ENCODE measurements around the gene ZNF786.

The ZNF786 gene

GRCh38 chr7:149104214-149104613 is 13.7 kb upstream of the ZNF786 start:
- TF ChIP-seq, protein P1, sequence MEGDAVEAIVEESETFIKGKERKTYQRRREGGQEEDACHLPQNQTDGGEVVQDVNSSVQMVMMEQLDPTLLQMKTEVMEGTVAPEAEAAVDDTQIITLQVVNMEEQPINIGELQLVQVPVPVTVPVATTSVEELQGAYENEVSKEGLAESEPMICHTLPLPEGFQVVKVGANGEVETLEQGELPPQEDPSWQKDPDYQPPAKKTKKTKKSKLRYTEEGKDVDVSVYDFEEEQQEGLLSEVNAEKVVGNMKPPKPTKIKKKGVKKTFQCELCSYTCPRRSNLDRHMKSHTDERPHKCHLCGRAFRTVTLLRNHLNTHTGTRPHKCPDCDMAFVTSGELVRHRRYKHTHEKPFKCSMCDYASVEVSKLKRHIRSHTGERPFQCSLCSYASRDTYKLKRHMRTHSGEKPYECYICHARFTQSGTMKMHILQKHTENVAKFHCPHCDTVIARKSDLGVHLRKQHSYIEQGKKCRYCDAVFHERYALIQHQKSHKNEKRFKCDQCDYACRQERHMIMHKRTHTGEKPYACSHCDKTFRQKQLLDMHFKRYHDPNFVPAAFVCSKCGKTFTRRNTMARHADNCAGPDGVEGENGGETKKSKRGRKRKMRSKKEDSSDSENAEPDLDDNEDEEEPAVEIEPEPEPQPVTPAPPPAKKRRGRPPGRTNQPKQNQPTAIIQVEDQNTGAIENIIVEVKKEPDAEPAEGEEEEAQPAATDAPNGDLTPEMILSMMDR (IDR thresholded peaks at IDR 0.05; ENCODE audit: low read depth, low read length) = no peak
- no peaks in the 10 kb centered on the region for H3K9me3 ChIP-seq (ENCODE audit: severe bottlenecking)
- H3K27me3 ChIP-seq (ENCODE audit: insufficient read depth, low read depth, severe bottlenecking) = no peaks in the 10 kb centered on the region
- no peak overlapping the region for H3K27ac ChIP-seq
- H3K36me3 ChIP-seq = no peaks in the 10 kb centered on the region
- H3K4me3 ChIP-seq (ENCODE audit: low read depth, low read length) = no peak overlapping the region
- no peak for DNase-seq

DNA sequence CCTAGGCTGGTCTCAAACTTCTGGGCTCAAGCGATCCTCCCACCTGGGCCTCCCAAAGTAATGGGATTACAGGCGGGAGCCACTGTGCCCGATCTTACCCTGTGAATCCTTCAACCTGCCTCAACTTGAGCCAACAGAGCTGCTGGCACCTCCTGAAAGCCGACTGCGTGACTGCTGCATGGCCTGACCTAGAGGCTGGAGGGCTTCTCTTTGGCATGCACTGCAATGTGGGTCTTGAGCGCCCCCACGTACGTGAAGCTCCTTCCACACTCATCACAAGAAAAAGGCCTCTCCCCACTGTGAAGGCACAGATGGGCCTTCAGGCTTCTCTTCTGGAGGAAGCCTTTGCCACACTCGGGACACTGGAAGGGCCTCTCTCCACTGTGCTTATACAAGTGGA is 12.9 kb upstream of the ZNF786 start:
- H3K4me3 ChIP-seq (ENCODE audit: low read depth, low read length) = no peak overlapping the region
- TF ChIP-seq, protein P1 (IDR thresholded peaks at IDR 0.05; ENCODE audit: low read depth, low read length) = no peak
- no peaks in the 10 kb centered on the region for H3K9me3 ChIP-seq (ENCODE audit: severe bottlenecking)
- no peak for DNase-seq
- no peak overlapping the region for H3K27ac ChIP-seq
- H3K36me3 ChIP-seq = no peaks in the 10 kb centered on the region
- H3K27me3 ChIP-seq (ENCODE audit: insufficient read depth, low read depth, severe bottlenecking) = no peaks in the 10 kb centered on the region

DNA sequence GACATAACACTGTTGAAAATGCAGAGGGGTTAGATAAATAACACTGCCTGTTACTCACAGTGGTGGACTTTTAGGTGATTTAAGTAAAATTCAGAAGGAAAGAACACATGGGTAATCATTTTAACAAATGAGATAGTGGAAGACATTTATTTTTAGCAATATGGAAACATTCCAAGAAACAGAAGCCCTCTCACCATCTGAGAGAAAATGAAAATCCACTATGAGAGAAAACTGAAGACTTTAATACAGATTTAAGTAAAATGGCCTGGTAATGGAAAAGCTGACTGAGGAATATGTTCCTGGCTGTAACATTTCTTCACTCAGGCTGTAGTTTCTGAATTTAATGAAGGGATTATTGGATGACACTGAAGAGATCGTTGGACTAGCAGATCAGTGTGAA is 12.1 kb upstream of the ZNF786 start:
- no peaks in the 10 kb centered on the region for H3K27me3 ChIP-seq (ENCODE audit: insufficient read depth, low read depth, severe bottlenecking)
- TF ChIP-seq, protein P1 (IDR thresholded peaks at IDR 0.05; ENCODE audit: low read depth, low read length) = no peak
- DNase-seq = no peak
- H3K36me3 ChIP-seq = no peaks in the 10 kb centered on the region
- H3K27ac ChIP-seq = no peak overlapping the region
- no peak overlapping the region for H3K4me3 ChIP-seq (ENCODE audit: low read depth, low read length)
- H3K9me3 ChIP-seq (ENCODE audit: severe bottlenecking) = no peaks in the 10 kb centered on the region

DNA sequence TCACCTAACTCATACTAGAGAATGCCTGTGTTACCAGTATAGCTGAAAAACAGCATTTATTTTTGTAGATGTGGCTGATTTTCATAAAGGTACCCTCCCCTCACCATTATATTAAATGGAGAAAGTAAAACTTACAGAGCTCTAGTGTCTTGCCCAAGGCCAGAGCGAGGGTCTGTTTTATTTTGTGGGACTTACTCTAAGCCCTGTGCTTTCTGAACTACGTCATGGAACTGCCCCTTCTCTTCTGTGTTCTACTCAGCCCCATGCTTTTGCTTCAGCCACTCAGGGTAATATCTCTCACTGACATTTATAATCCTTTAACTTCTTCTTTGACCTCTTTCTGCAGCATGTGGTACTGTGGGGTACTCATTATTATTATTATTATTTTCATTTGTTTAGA is 10.3 kb upstream of the ZNF786 start:
- H3K9me3 ChIP-seq (ENCODE audit: severe bottlenecking) = no peaks in the 10 kb centered on the region
- no peak overlapping the region for H3K4me3 ChIP-seq (ENCODE audit: low read depth, low read length)
- no peak for DNase-seq
- H3K36me3 ChIP-seq = no peaks in the 10 kb centered on the region
- no peak overlapping the region for H3K27ac ChIP-seq
- TF ChIP-seq, protein P1 (IDR thresholded peaks at IDR 0.05; ENCODE audit: low read depth, low read length) = no peak
- H3K27me3 ChIP-seq (ENCODE audit: insufficient read depth, low read depth, severe bottlenecking) = no peaks in the 10 kb centered on the region

GRCh38 chr7:149099058-149099457 is 8.5 kb upstream of the ZNF786 start:
- no peak overlapping the region for H3K27ac ChIP-seq
- H3K9me3 ChIP-seq (ENCODE audit: severe bottlenecking) = no peaks in the 10 kb centered on the region
- H3K36me3 ChIP-seq = no peaks in the 10 kb centered on the region
- no peak for DNase-seq
- TF ChIP-seq, protein P1 (IDR thresholded peaks at IDR 0.05; ENCODE audit: low read depth, low read length) = no peak
- H3K4me3 ChIP-seq (ENCODE audit: low read depth, low read length) = no peak overlapping the region
- H3K27me3 ChIP-seq (ENCODE audit: insufficient read depth, low read depth, severe bottlenecking) = no peaks in the 10 kb centered on the region

GRCh38 chr7:149097088-149097487 is 6.6 kb upstream of the ZNF786 start:
- TF ChIP-seq, protein P1 (IDR thresholded peaks at IDR 0.05; ENCODE audit: low read depth, low read length) = no peak
- Histone ChIP-seq H3K27ac (no peak overlapping the region), H3K27me3 (ENCODE audit: insufficient read depth, low read depth, severe bottlenecking) (no peaks in the 10 kb centered on the region), H3K9me3 (ENCODE audit: severe bottlenecking) (no peaks in the 10 kb centered on the region), H3K4me3 (ENCODE audit: low read depth, low read length) (no peak overlapping the region), H3K36me3 (no peaks in the 10 kb centered on the region)
- DNase-seq = no peak

Data from WERI-Rb-1 (cell line).